GM03348 (cell line): Measurements from ENCODE around the gene TBX19.
"Not testable (repeated sequence)": the region's sequence is repeated elsewhere in the genome, so short reads cannot be mapped to it uniquely, and the experiment has no call there.

ENCODE experiments used
- DNase-seq: peaks from one replicate; pipeline ENCODE4 v3.0.0; 2012; ENCODE audit warnings: low spot score

The TBX19 gene

DNA sequence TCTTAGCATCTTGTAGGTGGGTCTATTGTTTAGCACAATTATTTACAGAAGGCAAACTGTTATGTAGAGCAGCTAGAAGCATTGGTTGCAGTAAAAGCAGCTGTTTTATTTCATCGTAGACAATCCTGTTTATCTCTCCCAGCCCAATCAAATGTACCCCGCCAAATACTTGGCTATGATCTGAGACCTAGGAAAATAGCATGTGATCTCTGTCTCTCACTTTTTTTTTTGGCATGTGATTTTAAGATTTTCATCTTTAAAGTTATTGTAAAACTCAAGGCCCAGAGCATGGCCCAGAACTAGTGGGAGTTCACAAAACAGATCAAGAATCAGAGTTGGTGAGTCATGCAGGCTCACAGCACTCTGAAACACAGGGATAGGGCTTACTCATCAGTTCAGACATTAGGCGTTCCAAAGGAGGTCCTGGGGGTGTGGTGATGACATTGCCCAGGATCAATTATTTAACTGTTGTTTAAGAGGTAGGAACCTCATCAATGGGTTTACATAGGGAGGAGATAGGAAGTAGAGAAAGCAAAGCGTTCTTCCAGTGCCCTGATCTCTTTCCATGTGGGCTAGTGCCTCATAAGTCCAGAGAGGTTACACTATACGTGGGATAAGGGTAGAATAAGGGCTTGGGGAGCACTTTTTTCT, 40.2 kb downstream of the TBX19 start:
- peak; percentile 78 for DNase-seq

DNA sequence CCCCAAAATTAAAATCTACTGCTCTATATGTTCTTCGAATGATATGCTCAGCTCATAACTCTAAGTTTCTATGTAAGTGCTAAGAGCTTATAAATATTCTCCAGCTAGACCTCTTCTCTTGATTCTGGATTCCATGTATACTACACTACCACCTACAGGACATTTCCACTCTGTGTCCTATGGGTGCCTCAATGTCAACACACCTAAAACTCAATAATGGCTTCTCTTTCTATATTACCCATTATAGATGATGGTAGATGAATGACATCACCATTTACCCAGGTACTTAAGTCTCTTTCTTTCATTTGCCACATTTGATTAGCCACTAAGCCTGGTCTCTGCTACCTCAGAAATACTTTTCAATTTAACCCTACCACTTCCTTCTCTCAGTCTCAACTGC, 41.3 kb downstream of the TBX19 start:
- no peak for DNase-seq

DNA sequence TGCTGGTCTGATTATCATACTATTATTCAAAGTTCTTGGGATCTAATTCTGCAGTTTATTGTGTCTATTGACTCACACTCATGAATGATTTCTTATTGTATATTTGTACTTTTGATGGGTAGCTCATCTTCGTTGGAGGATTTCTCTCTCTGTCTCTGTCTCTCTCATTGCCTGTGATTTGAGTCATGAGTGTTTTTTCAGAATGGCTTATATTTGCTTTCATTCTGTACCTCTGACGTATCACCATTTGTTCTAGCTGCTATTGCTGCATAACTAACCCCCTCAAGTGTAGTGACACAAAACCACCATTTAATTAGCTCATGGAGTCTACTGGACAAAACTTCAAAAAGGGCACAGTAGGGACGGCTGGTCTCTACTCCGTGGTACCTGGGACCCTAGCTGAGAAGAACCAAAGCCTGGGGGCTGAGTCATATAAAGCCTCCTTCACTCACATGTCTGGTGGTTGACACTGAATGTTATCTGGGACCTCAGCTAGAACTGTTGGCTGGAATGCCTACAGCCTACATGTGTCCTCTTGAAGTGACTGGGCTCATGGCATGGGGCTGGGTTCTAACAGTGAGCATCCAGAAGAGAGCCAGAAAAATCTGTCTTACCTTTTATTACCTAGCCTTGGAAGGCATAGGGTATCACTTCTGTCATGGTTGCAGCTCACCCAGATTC, 44.2 kb downstream of the TBX19 start:
- DNase-seq, result no peak

DNA sequence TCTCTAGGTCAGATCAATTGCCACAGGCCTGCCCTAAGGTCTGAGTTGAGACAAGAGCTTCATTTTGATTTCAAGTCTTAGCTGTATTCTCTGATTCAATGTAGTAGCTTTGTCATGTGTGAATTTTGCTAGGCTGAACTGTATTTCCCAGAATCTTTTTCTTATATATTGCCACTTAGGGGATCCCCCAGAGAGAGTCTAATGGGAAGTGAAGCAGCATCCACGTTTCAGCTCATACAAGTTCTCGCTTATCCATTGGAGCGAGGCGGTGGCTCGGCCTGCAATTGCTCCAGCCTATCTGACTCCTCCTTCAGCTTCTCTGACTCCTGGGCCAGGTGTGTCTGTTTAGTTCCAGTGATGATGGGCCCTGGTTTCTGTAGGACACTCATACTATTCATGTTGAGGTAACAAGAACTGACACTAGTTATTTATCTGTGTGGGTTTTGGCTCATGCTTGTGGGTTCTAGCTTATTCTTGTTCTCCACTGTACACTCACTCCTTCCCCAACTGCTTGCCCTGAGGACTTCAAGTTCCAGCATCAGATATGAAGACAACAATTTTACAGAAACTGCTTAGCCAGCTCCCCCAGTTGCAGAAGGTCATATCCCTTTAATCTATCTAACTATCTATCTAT, 48.2 kb downstream of the TBX19 start:
- no peak for DNase-seq

DNA sequence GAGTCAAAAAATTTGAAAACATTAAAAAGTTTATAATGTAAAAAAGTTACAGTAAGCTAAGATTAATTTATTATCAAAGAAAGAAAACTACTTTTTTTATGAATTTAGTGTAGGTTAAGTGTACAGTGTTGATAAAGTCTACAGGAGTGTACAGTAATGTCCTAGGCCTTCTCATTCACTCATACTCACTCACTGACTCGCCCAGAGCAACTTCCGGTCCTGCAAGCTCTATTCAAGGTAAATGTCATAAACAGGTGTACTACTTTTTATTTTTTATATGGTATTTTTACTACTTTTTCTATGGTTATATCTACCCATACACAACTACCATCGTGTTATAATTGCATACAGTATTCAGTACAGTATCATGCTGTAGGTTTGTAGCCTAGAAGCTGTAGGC, 49.6 kb downstream of the TBX19 start:
- DNase-seq, result no peak

DNA sequence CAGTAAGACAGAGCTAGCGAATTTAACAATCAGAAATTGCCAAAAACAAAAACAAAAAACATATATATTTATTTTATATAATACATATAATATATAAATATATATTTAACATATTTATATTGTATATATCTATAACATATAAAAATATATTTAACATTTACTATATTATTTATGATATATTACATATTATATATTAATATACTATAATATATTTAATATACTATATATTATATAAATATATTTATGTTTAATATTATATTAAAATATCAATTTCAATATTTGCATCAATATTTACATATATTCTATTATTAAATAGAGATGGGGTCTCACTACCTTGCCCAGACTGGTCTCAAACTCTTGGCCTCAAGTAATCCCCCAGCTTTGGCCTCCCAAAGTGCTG, 50.9 kb downstream of the TBX19 start:
- no peak for DNase-seq

DNA sequence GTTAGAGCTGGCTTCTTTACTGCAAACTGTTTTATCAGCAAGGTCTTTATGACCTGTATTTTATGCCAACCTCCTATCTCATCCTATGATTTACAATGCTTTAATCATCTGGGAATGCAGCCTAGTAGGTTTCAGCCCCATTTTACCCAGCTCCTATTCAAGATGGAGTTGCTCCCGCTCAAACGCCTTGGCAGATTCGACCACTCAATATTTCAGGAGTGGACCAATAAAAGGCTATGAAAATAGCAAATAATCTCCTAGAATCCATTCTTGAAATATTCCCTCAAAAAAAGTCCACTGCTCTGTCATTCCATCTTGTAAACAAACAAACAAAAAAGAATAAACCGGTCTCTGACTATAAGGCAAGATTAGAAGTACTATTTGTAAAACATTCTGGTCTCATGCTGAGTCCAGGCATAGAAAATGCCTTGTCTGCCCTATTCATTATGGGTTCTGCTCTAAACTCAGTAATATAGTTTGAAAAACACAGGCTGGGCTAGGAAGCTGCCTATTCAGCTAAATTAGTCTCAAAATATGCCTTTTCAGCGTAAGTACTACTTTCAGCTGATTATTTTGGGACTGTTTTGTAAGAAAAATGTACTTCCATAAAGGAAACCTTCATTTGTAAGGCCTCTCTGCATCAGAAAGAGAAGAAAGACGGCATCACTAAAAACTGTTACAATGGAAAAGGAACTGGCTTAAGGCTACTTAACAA, 53.0 kb downstream of the TBX19 start:
- no peak for DNase-seq

DNA sequence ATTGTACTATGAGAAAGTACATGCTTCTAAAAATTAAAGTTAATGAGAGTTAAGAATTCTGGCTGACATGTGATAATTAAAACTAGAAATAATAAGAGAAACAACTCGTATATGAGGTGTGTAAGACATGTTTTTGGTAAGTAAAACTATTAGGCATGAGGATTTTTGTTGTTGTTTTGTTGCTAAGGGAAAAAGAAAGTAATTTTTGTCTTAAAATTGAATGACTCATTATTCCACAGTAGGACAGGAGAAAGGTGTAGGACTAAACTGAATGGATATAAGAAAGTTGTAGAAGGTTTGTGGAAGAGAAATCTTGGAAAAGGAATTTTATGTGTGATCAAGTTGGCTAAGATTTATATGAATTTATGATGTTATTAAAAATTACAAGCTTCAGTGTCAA, 54.8 kb downstream of the TBX19 start:
- DNase-seq, result no peak

DNA sequence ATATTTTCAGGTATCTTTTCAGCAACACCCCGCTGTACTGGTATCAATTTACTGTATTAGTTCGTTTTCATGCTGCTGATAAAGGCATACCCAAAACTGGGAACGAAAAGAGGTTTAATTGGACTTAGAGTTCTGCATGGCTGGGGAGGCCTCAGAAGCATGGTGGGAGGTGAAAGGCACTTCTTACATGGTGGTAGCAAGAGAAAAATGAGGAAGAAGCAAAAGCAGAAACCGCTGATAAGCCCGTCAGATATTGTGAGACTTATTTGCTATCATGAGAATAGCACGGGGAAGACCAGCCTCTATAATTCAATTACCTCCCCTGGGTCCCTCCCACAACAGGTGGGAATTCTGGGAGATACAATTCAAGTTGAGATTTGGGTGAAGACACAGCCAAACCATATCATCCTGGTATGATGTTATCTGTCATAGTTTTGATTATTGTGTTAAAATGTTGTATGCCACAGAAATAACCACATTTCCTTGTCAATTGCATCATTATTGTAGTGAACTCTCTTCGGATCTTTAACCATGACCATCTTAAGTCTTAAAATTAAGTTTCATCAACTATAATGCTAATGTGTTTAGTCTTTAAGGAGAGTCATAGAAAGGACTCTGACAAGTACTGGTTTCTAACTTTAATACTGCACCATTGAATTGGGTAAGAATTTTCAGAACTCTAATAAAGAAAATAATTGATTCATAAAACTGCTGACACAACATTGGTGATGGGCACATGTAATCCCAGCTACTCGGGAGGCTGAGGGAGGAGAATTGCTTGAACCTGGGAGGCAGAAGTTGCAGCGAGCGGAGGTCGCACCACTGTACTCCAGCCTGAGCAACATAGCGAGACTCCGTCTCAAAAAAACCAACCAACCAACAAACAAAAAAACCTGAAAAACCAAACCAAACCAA, 58.2 kb downstream of the TBX19 start:
- no peak for DNase-seq

DNA sequence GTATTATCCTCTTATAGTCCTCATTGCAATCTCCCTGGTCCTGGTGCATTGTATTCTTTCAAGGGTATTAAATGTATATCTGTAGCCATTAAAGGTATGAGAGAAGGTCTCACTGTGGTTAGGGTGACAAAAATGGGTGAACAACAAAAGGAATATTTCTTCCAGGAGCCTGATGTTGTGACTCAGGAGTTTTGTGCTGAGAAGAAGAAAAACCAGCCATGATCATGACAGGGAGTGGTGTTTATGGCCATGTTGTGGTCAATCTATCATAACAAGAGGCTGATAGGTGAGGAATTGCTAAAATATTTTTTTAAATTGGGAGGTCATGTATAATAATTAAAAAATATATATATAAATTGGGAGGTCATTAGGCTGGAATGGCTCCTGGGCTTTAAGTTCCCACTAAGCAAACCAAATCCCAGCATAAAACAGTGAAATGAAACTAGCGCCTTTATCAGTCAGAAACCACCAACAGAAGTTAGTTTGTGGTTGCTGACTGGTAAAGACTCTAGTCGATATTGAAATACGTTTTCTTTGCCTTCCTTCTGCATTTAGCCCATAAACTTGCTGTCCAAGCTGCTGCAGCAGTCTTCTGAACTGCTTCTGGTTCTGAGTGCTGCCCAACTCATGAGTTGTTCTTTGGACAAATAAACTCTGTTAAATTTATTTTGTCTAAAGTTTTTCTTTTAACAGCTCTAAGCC, 60.3 kb downstream of the TBX19 start:
- no peak for DNase-seq

DNA sequence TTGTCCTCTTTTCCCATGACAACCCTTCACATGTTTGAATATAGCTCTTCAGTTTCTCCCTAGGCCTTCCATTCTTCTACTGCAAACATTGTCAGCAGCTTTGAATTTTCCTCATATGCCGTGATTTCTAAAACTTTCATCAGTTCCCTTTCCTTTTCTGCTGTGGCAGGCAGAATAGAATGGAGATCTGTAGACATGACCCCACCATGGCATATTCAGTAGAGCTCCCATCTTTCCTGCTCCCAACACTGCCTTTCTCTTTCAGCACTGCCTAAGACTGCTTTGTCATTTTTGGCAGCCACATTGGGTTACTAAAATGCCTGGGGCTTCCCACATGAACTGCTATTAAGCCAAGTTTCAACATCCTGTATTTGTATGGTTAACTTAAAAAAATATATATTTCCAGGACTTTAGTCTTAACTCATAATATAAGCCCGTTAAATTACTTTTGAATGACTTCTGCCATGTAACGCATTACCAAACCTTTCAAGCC, 60.9 kb downstream of the TBX19 start:
- peak; percentile 36 for DNase-seq

DNA sequence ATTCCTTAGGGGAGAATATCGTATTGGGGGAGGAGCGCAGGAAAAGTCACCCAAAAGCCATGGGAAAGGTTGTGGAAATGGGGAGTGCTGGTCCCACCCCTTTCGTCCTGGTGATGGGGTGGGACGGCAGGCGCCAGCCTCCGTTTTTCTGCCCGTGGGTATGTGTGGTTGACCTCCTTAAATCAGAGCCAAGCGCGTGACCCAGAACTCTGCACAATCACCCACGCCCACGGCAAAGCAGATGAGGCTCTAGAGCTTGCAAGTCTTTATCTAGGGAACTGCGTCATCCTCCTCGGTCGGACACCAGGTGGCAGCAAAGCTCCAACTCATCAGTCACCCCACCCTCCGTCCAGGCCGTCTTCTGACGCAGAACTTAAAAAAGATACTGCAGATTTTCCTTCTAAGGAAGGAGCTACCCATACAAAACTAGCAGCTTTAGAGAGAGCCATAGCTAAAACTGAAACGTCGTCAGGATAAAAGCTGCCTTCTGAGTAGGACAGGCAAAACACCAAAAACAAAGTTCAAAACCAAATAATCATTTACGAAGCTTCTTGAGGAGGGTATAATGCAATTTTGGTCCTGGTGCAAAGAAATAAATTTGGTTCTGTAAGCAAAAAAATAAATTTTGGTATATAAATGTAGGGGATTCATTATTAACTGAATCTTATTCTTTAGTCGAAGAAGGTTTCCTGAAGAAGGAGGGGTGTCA, 62.0 kb downstream of the TBX19 start:
- DNase-seq, result peak; percentile 86

DNA sequence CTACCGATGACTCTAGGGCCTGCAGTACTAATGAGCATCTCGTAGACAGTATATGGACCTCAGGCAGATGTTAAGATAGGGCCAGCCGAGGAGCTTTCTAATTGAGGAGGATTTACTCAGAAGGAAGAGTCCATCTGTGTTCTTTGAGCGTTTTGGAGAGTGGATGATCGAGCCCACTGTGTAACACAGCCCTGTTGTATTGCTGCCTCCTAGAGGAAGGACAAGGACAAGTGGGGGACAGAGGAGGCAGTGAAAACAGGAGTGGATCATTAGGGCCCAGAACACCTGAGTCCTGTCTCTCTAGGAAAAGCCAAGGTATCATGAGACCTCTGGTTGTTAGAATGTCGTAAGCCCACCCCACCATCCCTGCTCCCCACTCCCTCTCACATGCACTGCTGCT, 62.9 kb downstream of the TBX19 start:
- no peak for DNase-seq

DNA sequence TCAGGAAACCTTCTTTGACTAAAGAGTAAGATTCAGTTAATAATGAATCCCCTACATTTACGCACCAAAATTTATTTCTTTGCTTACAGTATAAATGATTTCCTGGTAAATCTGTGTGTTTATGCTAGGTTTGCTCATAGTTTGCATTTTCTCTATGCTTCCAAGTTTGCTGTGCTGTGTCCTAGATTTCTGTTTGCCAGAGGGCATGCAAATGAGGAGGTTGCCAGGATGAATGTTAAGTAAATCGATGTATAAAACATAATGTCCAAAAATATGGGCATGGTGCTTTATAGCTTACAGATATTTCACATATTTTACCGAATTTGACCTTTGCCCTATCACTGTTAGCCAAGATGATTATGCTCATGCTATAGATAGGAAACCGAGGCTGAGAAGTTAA, 63.8 kb downstream of the TBX19 start:
- DNase-seq, result no peak

DNA sequence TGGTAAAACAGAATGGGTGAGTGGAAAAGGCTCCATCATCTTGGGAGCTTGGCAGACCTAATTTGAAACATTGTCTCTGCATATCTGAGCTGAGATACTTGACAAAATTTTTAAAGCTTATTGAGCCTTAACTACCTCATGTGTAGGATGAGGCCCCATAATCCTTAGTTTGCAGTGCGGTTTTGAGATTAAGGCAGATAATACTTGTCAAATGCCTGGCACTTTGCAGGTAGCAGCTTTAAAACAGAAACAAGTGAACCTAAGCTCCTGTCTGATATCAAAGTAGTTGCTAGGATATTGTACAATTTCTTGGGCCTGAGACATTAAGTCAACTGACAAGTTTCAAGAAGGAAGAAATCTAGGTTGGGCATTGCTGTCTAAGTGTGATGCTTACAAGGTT, 65.3 kb downstream of the TBX19 start:
- no peak for DNase-seq

DNA sequence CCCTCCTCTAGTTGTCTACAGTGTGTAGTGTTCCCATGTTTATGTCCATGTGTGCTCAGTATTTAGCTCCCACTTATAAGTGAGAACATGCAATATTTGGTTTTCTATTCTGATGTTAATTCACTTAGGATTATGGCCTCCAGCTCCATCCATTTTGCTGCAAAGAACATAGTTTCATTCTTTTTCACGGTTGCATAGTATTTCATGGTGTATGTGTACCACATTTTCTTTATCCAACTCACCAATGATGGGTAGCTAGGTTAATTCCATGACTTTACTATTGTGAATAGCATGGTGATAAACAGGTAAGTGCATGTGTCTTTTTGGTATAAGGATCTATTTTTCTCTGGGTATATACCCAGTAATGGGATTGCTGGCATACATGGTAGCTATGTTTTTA, 67.0 kb downstream of the TBX19 start:
- DNase-seq, result no peak

DNA sequence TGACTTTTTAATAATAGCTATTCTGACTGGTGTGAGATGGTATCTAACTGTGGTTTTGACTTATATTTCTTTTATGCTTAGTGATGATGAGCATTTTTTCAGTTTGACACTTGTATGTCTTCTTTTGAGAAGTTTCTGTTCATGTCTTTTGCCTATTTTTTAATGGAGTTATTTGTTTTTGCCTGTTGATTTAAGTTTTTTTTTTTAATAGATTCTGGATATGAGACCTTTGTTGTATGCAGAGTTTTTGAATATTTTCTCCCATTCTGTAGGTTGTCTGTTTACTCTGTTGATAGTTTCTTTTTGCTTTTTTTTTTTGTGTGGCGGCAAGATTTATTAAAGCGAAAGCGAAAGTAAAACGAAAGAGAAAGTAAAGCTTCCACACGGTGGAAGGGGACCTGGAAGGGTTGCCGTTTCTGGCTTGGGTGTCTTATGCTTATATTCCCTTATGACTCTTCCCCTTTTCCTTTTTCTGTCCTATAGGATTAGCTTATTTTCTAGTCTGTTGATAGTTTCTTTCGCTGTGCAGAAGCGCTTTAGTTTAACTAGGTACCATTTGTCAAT, 67.6 kb downstream of the TBX19 start:
- no peak for DNase-seq

DNA sequence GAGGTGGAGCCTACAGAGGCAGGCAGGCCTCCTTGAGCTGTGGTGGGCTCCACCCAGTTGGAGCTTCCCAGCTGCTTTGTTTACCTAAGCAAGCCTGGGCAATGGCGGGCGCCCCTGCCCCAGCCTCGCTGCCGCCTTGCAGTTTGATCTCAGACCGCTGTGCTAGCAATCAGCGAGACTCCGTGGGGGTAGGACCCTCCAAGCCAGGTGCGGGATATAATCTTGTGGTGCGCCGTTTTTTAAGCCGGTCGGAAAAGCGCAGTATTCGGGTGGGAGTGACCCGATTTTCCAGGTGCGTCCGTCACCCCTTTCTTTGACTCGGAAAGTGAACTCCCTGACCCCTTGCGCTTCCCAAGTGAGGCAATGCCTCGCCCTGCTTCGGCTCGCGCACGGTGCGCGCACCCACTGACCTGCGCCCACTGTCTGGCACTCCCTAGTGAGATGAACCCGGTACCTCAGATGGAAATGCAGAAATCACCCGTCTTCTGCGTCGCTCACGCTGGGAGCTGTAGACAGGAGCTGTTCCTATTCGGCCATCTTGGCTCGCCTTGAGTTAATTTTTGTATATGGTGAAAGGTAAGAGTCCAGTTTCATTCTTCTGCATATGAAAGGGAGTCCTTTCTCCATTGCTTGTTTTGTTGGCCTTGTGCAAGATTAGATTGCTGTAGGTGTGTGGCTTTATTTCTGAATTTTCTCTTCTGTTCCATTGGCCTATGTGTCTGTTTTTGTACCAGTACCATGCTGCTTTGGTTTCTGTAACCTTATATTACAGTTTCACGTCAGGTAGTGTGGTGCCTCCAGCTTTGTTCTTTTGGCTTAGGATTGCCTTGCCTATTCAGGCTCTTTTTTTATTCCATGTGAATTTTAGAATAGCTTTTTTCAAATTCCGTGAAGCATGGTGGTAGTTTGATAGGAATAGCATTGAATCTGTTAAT, 73.9 kb downstream of the TBX19 start:
- DNase-seq, result not testable (repeated sequence)
